ENCODE results near the gene ERGIC2.
"Not testable (repeated sequence)": the region's sequence is repeated elsewhere in the genome, so short reads cannot be mapped to it uniquely, and the experiment has no call there.

ERGIC2 gene

GRCh38 chr12:29380536-29381523 lies at the start of gene ERGIC2:
ERGIC2 (minus strand) TSS chr12:29381172; CDS start chr12:29371633, 9,539 bp downstream.
- FAIRE-seq, result peak; percentile 88

- FAIRE-seq, result no peak
These were observed 49.7 kb upstream of the ERGIC2 start for GRCh38 chr12:29430716-29431044.

GRCh38 chr12:29429999-29430715 lies 49.2 kb upstream of the ERGIC2 start:
- FAIRE-seq, result no peak

GRCh38 chr12:29428633-29429032 lies 47.7 kb upstream of the ERGIC2 start:
- no peak for FAIRE-seq

- FAIRE-seq, result no peak
These were observed 47.0 kb upstream of the ERGIC2 start for GRCh38 chr12:29427964-29428363.

- FAIRE-seq, result no peak
These were observed 45.5 kb upstream of the ERGIC2 start for GRCh38 chr12:29426498-29426897.

GRCh38 chr12:29425722-29426121 lies 44.8 kb upstream of the ERGIC2 start:
- FAIRE-seq, result no peak

GRCh38 chr12:29416748-29417147 lies 35.8 kb upstream of the ERGIC2 start:
- no peak for FAIRE-seq

- FAIRE-seq, result no peak
These were observed 34.1 kb upstream of the ERGIC2 start for GRCh38 chr12:29415111-29415510.

GRCh38 chr12:29414368-29414767 lies 33.4 kb upstream of the ERGIC2 start:
- no peak for FAIRE-seq

GRCh38 chr12:29405561-29405960 lies 24.6 kb upstream of the ERGIC2 start:
- no peak for FAIRE-seq

GRCh38 chr12:29403991-29404390 lies 23.0 kb upstream of the ERGIC2 start:
- no peak for FAIRE-seq

- no peak for FAIRE-seq
These were observed 21.5 kb upstream of the ERGIC2 start for GRCh38 chr12:29402437-29402836.

GRCh38 chr12:29398495-29398894 lies 17.5 kb upstream of the ERGIC2 start:
- no peak for FAIRE-seq

GRCh38 chr12:29396774-29397173 lies 15.8 kb upstream of the ERGIC2 start:
- FAIRE-seq, result no peak

GRCh38 chr12:29395356-29395755 lies 14.4 kb upstream of the ERGIC2 start:
- no peak for FAIRE-seq

- FAIRE-seq, result not testable (repeated sequence)
These were observed 9.4 kb upstream of the ERGIC2 start for GRCh38 chr12:29390419-29390818.

- FAIRE-seq, result no peak
These were observed 8.4 kb upstream of the ERGIC2 start for GRCh38 chr12:29389295-29389919.

- FAIRE-seq, result not testable (repeated sequence)
These were observed 5.2 kb upstream of the ERGIC2 start for GRCh38 chr12:29386084-29386680.

- FAIRE-seq, result not testable (repeated sequence)
These were observed 4.2 kb upstream of the ERGIC2 start for GRCh38 chr12:29385194-29385593.

GRCh38 chr12:29382251-29382650 lies 1.3 kb upstream of the ERGIC2 start:
- no peak for FAIRE-seq

GRCh38 chr12:29376118-29376517 lies 4.9 kb downstream of the ERGIC2 start:
- FAIRE-seq, result no peak

- FAIRE-seq, result no peak
These were observed 6.1 kb downstream of the ERGIC2 start for GRCh38 chr12:29374913-29375312.

Measured in colon (tissue), 2 donors.